Prostate gland (tissue), 2 donors: ENCODE data around the gene PIK3CD.

Experiments used
- CTCF ChIP-seq, 4 experiments: fragments of 200-600 bp in 2 of 4; fragments of 450-650 bp in 2 of 4; sonication (generic) in 2 of 4; IDR thresholded peaks; 1 replicate in 3 of 4; 2 replicates in 1 of 4; pipeline ENCODE4 v1.5.1; 2016 to 2019; ENCODE audit warnings: antibody characterized with exemption in 4 of 4, mild to moderate bottlenecking in 2 of 4, moderate library complexity in 2 of 4
- POLR2A ChIP-seq: fragments of 450-650 bp; IDR thresholded peaks from one replicate; pipeline ENCODE4 v1.6.1; 2016; ENCODE audit warnings: antibody characterized with exemption, mild to moderate bottlenecking
- POLR2AphosphoS5 ChIP-seq: sonication (generic); formaldehyde crosslinking; IDR thresholded peaks from one replicate; pipeline ENCODE4 v1.6.1; 2017; ENCODE audit warnings: antibody characterized with exemption

- no peak for TF ChIP-seq CTCF (IDR thresholded peaks at IDR 0.05)
- no peak for TF ChIP-seq POLR2A
- TF ChIP-seq POLR2AphosphoS5 = no peak
Measured at GRCh38 chr1:9723926-9724325, 72.4 kb downstream of the PIK3CD start.
